Neural cell (in vitro differentiated cells): ENCODE results near the gene GSX2. TPM values are rescaled to one million over a fixed set of nuclear protein-coding genes. Genes with fewer than 3 reads are reported as not detected.

ENCODE experiments used
- H2AFZ ChIP-seq: fragments of 200-600, 300-800 bp; sonication (generic), shearing (Covaris generic); 2 replicates; pipeline ENCODE4 v1.6.0; 2014; ENCODE audit warnings: low read depth, mild to moderate bottlenecking, antibody characterized with exemption, low read length, moderate library complexity
- H3F3A ChIP-seq: fragments of 200-600 bp; shearing (Covaris generic); 2 replicates; pipeline ENCODE4 v1.6.1; 2016; ENCODE audit warnings: mild to moderate bottlenecking, moderate library complexity, mixed read lengths, antibody characterized with exemption, low read length; ENCODE audit not compliant: insufficient read depth, poor library complexity, severe bottlenecking
- H3K27ac ChIP-seq: fragments of 200-600, 300-800 bp; sonication (generic), shearing (Covaris generic); 2 replicates; pipeline ENCODE4 v1.5.1; 2014; ENCODE audit warnings: mild to moderate bottlenecking, low read length, moderate library complexity
- H3K27me3 ChIP-seq: fragments of 300-800, 200-600 bp; sonication (generic), shearing (Covaris generic); 2 replicates; pipeline ENCODE4 v1.6.0; 2014; ENCODE audit warnings: mild to moderate bottlenecking, low read depth, low read length, moderate library complexity; ENCODE audit not compliant: insufficient read depth
- H3K36me3 ChIP-seq: fragments of 300-800, 200-600 bp; sonication (generic), shearing (Covaris generic); 2 replicates; pipeline ENCODE4 v1.5.1; 2014; ENCODE audit warnings: mild to moderate bottlenecking, antibody characterized with exemption, low read length, moderate library complexity; ENCODE audit not compliant: insufficient read depth
- H3K4me2 ChIP-seq: fragments of 300-800, 200-600 bp; sonication (generic), shearing (Covaris generic); 2 replicates; pipeline ENCODE4 v1.6.0; 2014; ENCODE audit warnings: mild to moderate bottlenecking, low read length
- H3K4me3 ChIP-seq: fragments of 300-800, 200-600 bp; sonication (generic), shearing (Covaris generic); 2 replicates; pipeline ENCODE4 v1.5.1; 2014; ENCODE audit warnings: mild to moderate bottlenecking, low read length, moderate library complexity
- H3K79me2 ChIP-seq: fragments of 200-600 bp; shearing (Covaris generic); replicated peaks from 2 replicates; pipeline ENCODE4 v1.6.0; 2014; ENCODE audit warnings: mild to moderate bottlenecking, low read length, moderate library complexity; ENCODE audit not compliant: insufficient read depth
- H3K9ac ChIP-seq: fragments of 300-800, 200-600 bp; sonication (generic), shearing (Covaris generic); 2 replicates; pipeline ENCODE4 v1.6.1; 2016; ENCODE audit warnings: mild to moderate bottlenecking, low read length, mixed read lengths
- H3K9me2 ChIP-seq: fragments of 200-600 bp; shearing (Covaris generic); 2 replicates; pipeline ENCODE4 v1.6.1; 2016; ENCODE audit warnings: mild to moderate bottlenecking, low read length, mixed read lengths; ENCODE audit not compliant: insufficient read depth
- H3K9me3 ChIP-seq: fragments of 200-600, 300-800 bp; sonication (generic), shearing (Covaris generic); 2 replicates; pipeline ENCODE4 v1.6.1; 2016; ENCODE audit warnings: mild to moderate bottlenecking, mixed run types, low read length, moderate library complexity, mixed read lengths
- H4K20me1 ChIP-seq: fragments of 200-600 bp; shearing (Covaris generic); 2 replicates; pipeline ENCODE4 v1.6.1; 2016; ENCODE audit warnings: mild to moderate bottlenecking, mixed run types; ENCODE audit not compliant: insufficient read depth
- EP300 ChIP-seq: fragments of 450-650 bp; conservative IDR thresholded peaks from 2 replicates; pipeline ENCODE4 v1.6.1; 2014; ENCODE audit warnings: antibody characterized with exemption, mild to moderate bottlenecking, moderate library complexity; ENCODE audit not compliant: poor library complexity, severe bottlenecking
- EZH2 ChIP-seq: fragments of 200-600, 300-800 bp; shearing (Covaris generic), sonication (generic); IDR thresholded peaks from 2 replicates; pipeline ENCODE4 v1.6.1; 2014; ENCODE audit warnings: antibody characterized with exemption, low read length, borderline replicate concordance, mild to moderate bottlenecking; ENCODE audit not compliant: insufficient read depth, poor library complexity, severe bottlenecking
- MXI1 ChIP-seq: fragments of 450-650 bp; conservative IDR thresholded peaks from 2 replicates; pipeline ENCODE4 v1.6.1; 2014; ENCODE audit warnings: antibody characterized with exemption, mild to moderate bottlenecking; ENCODE audit not compliant: poor library complexity, severe bottlenecking
- POLR2AphosphoS5 ChIP-seq: IDR thresholded peaks from 2 replicates; pipeline ENCODE4 v1.6.1; 2012
- RAD21 ChIP-seq: fragments of 450-650 bp; conservative IDR thresholded peaks from 2 replicates; pipeline ENCODE4 v1.6.1; 2014; ENCODE audit warnings: antibody characterized with exemption, mild to moderate bottlenecking, moderate library complexity
- SMC3 ChIP-seq: fragments of 450-650 bp; conservative IDR thresholded peaks from 2 replicates; pipeline ENCODE4 v1.6.1; 2014; ENCODE audit warnings: antibody characterized with exemption, mild to moderate bottlenecking, moderate library complexity; ENCODE audit not compliant: poor library complexity
- TAF1 ChIP-seq: IDR thresholded peaks from 2 replicates; pipeline ENCODE4 v1.6.1; 2012; ENCODE audit warnings: low read depth
- polyA plus RNA-seq: library from polyadenylated mRNA; depleted of rRNA; stranded (reverse); fragments of >200 nt; gene quantifications from 2 replicates; pipeline ENCODE4 v1.2.3, GENCODE V29; 2014
- TF ChIP-seq, protein P1 (sequence below): fragments of 450-650 bp; IDR thresholded peaks from 2 replicates; pipeline ENCODE4 v1.5.1; 2014; ENCODE audit warnings: antibody characterized with exemption, mild to moderate bottlenecking, moderate library complexity; ENCODE audit not compliant: poor library complexity, severe bottlenecking
- TF ChIP-seq, protein P2 (sequence below): IDR thresholded peaks from 2 replicates; pipeline ENCODE4 v1.6.1; 2012; ENCODE audit warnings: borderline replicate concordance

Gene GSX2
- polyA plus RNA-seq, 1 donor from 2014 or later = 0.87 TPM

DNA sequence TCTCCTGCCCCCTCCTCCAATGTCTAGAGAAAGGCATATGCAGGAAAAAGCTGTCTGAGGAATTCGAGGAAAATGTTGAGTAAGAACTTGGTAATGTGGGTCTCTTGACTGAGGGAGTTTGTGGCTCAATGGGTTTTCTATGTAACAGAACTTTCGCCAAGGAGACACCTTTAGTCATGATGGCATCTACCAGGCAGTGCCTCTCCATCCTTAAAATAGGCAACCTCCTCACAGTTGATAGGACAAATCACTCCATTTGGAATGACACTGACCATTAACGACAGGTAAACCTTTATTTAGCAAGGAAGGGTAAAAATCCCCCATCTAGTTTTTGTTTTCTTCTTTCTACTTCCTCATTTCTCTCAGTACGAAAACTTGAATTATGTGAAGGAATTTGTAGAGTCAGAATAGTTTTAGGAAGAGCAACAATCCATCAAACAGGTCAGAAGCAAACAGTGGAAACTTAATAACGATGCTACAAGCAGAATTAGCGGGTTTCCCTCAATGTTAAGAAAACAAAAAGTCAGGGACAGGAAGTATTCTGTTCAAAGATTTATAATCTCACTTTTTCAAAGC lies 2.7 kb downstream of the GSX2 start:
- Histone ChIP-seq H3K27me3 (peaks cover 89% of the 10 kb centered on the region), H3K4me3 (no peak overlapping the region), H3K36me3 (no peaks in the 10 kb centered on the region), H3K9me2 (no peaks in the 10 kb centered on the region), H4K20me1 (no peaks in the 10 kb centered on the region), H3K9ac (no peak overlapping the region), H3K9me3 (no peaks in the 10 kb centered on the region), H3K27ac (no peak overlapping the region), H2AFZ (no peak overlapping the region), H3K4me2 (no peak overlapping the region), H3F3A (no peaks in the 10 kb centered on the region), H3K79me2 (peaks cover 21% of the 10 kb centered on the region)
- TF ChIP-seq EP300 (no peak), TAF1 (no peak), MXI1 (no peak), EZH2 (no peak), POLR2AphosphoS5 (no peak), SMC3 (no peak), RAD21 (no peak)
- TF ChIP-seq, protein P1, sequence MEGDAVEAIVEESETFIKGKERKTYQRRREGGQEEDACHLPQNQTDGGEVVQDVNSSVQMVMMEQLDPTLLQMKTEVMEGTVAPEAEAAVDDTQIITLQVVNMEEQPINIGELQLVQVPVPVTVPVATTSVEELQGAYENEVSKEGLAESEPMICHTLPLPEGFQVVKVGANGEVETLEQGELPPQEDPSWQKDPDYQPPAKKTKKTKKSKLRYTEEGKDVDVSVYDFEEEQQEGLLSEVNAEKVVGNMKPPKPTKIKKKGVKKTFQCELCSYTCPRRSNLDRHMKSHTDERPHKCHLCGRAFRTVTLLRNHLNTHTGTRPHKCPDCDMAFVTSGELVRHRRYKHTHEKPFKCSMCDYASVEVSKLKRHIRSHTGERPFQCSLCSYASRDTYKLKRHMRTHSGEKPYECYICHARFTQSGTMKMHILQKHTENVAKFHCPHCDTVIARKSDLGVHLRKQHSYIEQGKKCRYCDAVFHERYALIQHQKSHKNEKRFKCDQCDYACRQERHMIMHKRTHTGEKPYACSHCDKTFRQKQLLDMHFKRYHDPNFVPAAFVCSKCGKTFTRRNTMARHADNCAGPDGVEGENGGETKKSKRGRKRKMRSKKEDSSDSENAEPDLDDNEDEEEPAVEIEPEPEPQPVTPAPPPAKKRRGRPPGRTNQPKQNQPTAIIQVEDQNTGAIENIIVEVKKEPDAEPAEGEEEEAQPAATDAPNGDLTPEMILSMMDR = no peak
- TF ChIP-seq, protein P2, sequence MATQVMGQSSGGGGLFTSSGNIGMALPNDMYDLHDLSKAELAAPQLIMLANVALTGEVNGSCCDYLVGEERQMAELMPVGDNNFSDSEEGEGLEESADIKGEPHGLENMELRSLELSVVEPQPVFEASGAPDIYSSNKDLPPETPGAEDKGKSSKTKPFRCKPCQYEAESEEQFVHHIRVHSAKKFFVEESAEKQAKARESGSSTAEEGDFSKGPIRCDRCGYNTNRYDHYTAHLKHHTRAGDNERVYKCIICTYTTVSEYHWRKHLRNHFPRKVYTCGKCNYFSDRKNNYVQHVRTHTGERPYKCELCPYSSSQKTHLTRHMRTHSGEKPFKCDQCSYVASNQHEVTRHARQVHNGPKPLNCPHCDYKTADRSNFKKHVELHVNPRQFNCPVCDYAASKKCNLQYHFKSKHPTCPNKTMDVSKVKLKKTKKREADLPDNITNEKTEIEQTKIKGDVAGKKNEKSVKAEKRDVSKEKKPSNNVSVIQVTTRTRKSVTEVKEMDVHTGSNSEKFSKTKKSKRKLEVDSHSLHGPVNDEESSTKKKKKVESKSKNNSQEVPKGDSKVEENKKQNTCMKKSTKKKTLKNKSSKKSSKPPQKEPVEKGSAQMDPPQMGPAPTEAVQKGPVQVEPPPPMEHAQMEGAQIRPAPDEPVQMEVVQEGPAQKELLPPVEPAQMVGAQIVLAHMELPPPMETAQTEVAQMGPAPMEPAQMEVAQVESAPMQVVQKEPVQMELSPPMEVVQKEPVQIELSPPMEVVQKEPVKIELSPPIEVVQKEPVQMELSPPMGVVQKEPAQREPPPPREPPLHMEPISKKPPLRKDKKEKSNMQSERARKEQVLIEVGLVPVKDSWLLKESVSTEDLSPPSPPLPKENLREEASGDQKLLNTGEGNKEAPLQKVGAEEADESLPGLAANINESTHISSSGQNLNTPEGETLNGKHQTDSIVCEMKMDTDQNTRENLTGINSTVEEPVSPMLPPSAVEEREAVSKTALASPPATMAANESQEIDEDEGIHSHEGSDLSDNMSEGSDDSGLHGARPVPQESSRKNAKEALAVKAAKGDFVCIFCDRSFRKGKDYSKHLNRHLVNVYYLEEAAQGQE = no peak

DNA sequence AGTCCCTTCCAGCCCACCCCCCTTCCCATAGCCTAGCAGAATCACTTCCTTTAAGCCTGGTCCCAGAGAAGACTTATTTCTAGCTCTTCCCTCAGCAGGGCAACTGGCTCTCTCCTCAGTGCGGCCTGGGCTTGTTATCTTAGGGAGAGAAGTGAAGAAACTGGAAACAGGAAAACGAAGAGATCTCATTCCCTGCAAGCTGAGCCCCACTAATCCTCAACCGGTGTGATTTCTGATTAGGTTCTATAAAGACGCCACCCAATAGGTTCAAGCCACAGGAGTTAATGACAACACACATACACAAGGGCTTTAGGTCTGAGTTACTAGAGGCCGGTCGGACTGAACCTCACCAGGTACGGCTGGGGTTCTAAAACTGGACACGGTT lies 3.2 kb downstream of the GSX2 start:
- peaks cover 86% of the 10 kb centered on the region for H3K27me3 ChIP-seq

More for the DNA sequence above, 3.2 kb downstream of the GSX2 start:
- H4K20me1 ChIP-seq = no peaks in the 10 kb centered on the region
- no peaks in the 10 kb centered on the region for H3F3A ChIP-seq
- peak overlapping the region; percentile 52 for H3K4me3 ChIP-seq
- no peak overlapping the region for H2AFZ ChIP-seq
- H3K4me2 ChIP-seq = no peak overlapping the region
- no peaks in the 10 kb centered on the region for H3K9me3 ChIP-seq
- H3K9me2 ChIP-seq = no peaks in the 10 kb centered on the region
- H3K36me3 ChIP-seq = no peaks in the 10 kb centered on the region
- TF ChIP-seq EZH2 = peak; percentile 16
- TF ChIP-seq, protein P1 = no peak
- H3K79me2 ChIP-seq = peaks cover 21% of the 10 kb centered on the region
- no peak overlapping the region for H3K27ac ChIP-seq
- no peak overlapping the region for H3K9ac ChIP-seq
